CD14-positive monocyte (primary cell): ENCODE results near the gene GRIFIN. TPM values are rescaled to one million over a fixed set of nuclear protein-coding genes. Genes with fewer than 3 reads are reported as not detected.

ENCODE experiments used
- DNase-seq, 3 donors: peaks; one replicate each; pipeline ENCODE4 v3.0.0-alpha.2; 2011 to 2022
- H2AFZ ChIP-seq: 2 replicates; pipeline ENCODE4 v1.6.0; 2012; ENCODE audit warnings: mild to moderate bottlenecking, low read depth, low read length, inconsistent platforms; ENCODE audit not compliant: insufficient read depth, poor library complexity, severe bottlenecking
- H3K27ac ChIP-seq, 2 donors: 1 replicate in 1 of 2; 2 replicates in 1 of 2; pipeline ENCODE4 v1.5.1; 2012 to 2013; ENCODE audit warnings: low read length in 2 of 2, control low read depth in 1 of 2, inconsistent platforms in 1 of 2, low read depth in 1 of 2, mild to moderate bottlenecking in 1 of 2
- H3K27me3 ChIP-seq, 2 donors: one replicate each; pipeline versions ENCODE4 v1.6.0 to v1.6.1; 2011 to 2013; ENCODE audit warnings: low read length in 2 of 2; ENCODE audit not compliant: control insufficient read depth in 2 of 2, insufficient read depth in 2 of 2
- H3K36me3 ChIP-seq, 2 donors: replicated peaks in 1 of 2; 1 replicate in 1 of 2; 2 replicates in 1 of 2; pipeline versions ENCODE4 v1.5.1 to v1.6.1; 2012 to 2013; ENCODE audit warnings: low read length in 2 of 2, control low read depth in 1 of 2, inconsistent platforms in 1 of 2, mild to moderate bottlenecking in 1 of 2; ENCODE audit not compliant: insufficient read depth in 2 of 2, control insufficient read depth in 1 of 2
- H3K4me1 ChIP-seq, 2 donors: 1 replicate in 1 of 2; 2 replicates in 1 of 2; pipeline versions ENCODE4 v1.5.1 to v1.6.1; 2012 to 2013; ENCODE audit warnings: low read length in 2 of 2, control low read depth in 1 of 2, inconsistent platforms in 1 of 2, mild to moderate bottlenecking in 1 of 2, moderate library complexity in 1 of 2; ENCODE audit not compliant: insufficient read depth in 2 of 2, control insufficient read depth in 1 of 2
- H3K4me2 ChIP-seq: replicated peaks from 2 replicates; pipeline ENCODE3; 2012; ENCODE audit warnings: low read length, moderate library complexity, mild to moderate bottlenecking; ENCODE audit not compliant: poor library complexity, severe bottlenecking; ENCODE audit errors: extremely low read depth
- H3K4me3 ChIP-seq, 3 experiments: fragments of 200-600 bp in 1 of 3; sonication (generic) in 1 of 3; replicated peaks in 1 of 3; 1 replicate in 2 of 3; 2 replicates in 1 of 3; pipeline ENCODE4 v1.5.1; 2011 to 2013; ENCODE audit warnings: low read length in 3 of 3, mild to moderate bottlenecking in 3 of 3, control low read depth in 2 of 3, low read depth in 2 of 3, inconsistent platforms in 1 of 3, moderate library complexity in 1 of 3
- H3K79me2 ChIP-seq: 2 replicates; pipeline ENCODE4 v1.6.0; 2012; ENCODE audit warnings: mild to moderate bottlenecking, control low read depth, inconsistent platforms, low read length, moderate library complexity; ENCODE audit not compliant: insufficient read depth
- H3K9ac ChIP-seq: 2 replicates; pipeline ENCODE4 v1.6.0; 2017; ENCODE audit warnings: low read length, mild to moderate bottlenecking; ENCODE audit not compliant: insufficient read depth, poor library complexity, severe bottlenecking
- H3K9me3 ChIP-seq, 2 donors: replicated peaks in 1 of 2; 1 replicate in 1 of 2; 2 replicates in 1 of 2; pipeline versions ENCODE4 v1.5.1 to v1.6.1; 2012 to 2013; ENCODE audit warnings: low read length in 2 of 2, control low read depth in 1 of 2; ENCODE audit not compliant: control insufficient read depth in 1 of 2, insufficient read depth in 1 of 2
- H4K20me1 ChIP-seq: 2 replicates; pipeline ENCODE4 v1.6.0; 2012; ENCODE audit warnings: mild to moderate bottlenecking, low read length, control low read depth, moderate library complexity; ENCODE audit not compliant: insufficient read depth
- H3K27ac Mint-ChIP-seq, 7 donors: one replicate each; pipeline ENCODE4 v1.8.0; 2020; ENCODE audit warnings: mild to moderate bottlenecking in 7 of 7, mixed read lengths in 7 of 7, moderate library complexity in 6 of 7, inconsistent platforms in 2 of 7
- H3K27me3 Mint-ChIP-seq, 3 donors: one replicate each; pipeline ENCODE4 v1.8.0; 2021 to 2022; ENCODE audit warnings: low read depth in 3 of 3, mild to moderate bottlenecking in 3 of 3, mixed read lengths in 3 of 3, moderate library complexity in 3 of 3, inconsistent platforms in 1 of 3
- H3K36me3 Mint-ChIP-seq, 2 donors: one replicate each; pipeline ENCODE4 v1.8.0; 2020; ENCODE audit warnings: mixed read lengths in 2 of 2, inconsistent platforms in 1 of 2, mild to moderate bottlenecking in 1 of 2
- H3K4me1 Mint-ChIP-seq: one replicate; pipeline ENCODE4 v1.8.0; 2020; ENCODE audit warnings: mild to moderate bottlenecking, mixed read lengths
- H3K4me3 Mint-ChIP-seq, 2 donors: one replicate each; pipeline ENCODE4 v1.8.0; 2020; ENCODE audit warnings: mild to moderate bottlenecking in 2 of 2, mixed read lengths in 2 of 2, moderate library complexity in 1 of 2
- H3K9me3 Mint-ChIP-seq, 7 donors: one replicate each; pipeline ENCODE4 v1.8.0; 2020 to 2022; ENCODE audit warnings: mixed read lengths in 7 of 7, mild to moderate bottlenecking in 6 of 7, moderate library complexity in 6 of 7, inconsistent platforms in 2 of 7
- WGBS: methylation state at CpG from one replicate; pipeline ENCODE4 v1.1.5; 2013; ENCODE audit warnings: missing lambda C conversion rate; ENCODE audit not compliant: insufficient coverage; 5-methylcytosine and 5-hydroxymethylcytosine counted together
- intact Hi-C, 2 donors: fragments of 100-400 bp; cut with micrococcal nuclease; formaldehyde crosslinking; loops; one replicate each; pipeline versions ENCODE4 v1.15.0 to v1.15.1; 2023
- polyA plus RNA-seq, 3 donors: library from polyadenylated mRNA; depleted of rRNA in 1 of 3; unstranded in 2 of 3; stranded (reverse) in 1 of 3; fragments of 300-500 nt in 2 of 3; fragments of >200 nt in 1 of 3; fragmentation: Illumina TruSeq in 2 of 3; gene quantifications; 1 replicate in 2 of 3; 2 replicates in 1 of 3; pipeline ENCODE4 v1.2.3, GENCODE V29; 2012 to 2021
- TF ChIP-seq, protein P1 (sequence below): fragments of 200-600 bp; IDR thresholded peaks from one replicate; pipeline ENCODE4 v1.8.0; 2022; ENCODE audit warnings: antibody characterized with exemption, mild to moderate bottlenecking

Gene GRIFIN
- polyA plus RNA-seq, 3 donors, result not detected

DNA sequence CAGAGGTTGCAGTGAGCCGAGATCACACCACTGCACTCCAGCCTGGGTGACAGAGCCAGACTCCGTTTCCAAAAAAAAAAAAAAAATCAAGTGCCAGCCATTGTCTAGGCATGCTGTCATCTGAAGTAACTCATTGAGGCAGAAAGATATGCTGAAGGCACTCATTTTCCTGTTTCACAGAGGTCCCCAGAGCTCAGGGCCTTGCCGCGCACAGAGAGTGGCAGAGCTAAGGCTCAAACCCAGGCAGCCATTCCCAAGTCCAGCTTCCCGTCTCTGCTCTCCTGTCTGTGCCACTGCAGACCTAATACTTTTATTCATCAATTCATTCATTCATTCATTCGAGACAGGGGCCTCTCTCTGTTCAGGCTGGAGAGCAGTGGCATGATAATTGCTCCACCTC is 3.5 kb downstream of the GRIFIN start:
- TF ChIP-seq, protein P1, sequence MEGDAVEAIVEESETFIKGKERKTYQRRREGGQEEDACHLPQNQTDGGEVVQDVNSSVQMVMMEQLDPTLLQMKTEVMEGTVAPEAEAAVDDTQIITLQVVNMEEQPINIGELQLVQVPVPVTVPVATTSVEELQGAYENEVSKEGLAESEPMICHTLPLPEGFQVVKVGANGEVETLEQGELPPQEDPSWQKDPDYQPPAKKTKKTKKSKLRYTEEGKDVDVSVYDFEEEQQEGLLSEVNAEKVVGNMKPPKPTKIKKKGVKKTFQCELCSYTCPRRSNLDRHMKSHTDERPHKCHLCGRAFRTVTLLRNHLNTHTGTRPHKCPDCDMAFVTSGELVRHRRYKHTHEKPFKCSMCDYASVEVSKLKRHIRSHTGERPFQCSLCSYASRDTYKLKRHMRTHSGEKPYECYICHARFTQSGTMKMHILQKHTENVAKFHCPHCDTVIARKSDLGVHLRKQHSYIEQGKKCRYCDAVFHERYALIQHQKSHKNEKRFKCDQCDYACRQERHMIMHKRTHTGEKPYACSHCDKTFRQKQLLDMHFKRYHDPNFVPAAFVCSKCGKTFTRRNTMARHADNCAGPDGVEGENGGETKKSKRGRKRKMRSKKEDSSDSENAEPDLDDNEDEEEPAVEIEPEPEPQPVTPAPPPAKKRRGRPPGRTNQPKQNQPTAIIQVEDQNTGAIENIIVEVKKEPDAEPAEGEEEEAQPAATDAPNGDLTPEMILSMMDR, result no peak
- Mint-ChIP-seq H3K4me3 (no peak overlapping the region), H3K9me3 (peaks cover 0 to 3% (median 0%) of the 10 kb centered on the region in 7 donors), H3K27me3 (peaks cover 15 to 30% (median 16%) of the 10 kb centered on the region in 3 donors), H3K36me3 (no peaks in the 10 kb centered on the region), H3K27ac (no peak overlapping the region), H3K4me1 (peaks cover 30% of the 10 kb centered on the region)
- Histone ChIP-seq H3K9ac (no peak overlapping the region), H3K4me2 (no peak overlapping the region), H3K36me3 (no peaks in the 10 kb centered on the region), H3K27me3 (peaks cover 0 to 6% of the 10 kb centered on the region in 2 donors), H3K4me3 (no peak overlapping the region), H3K79me2 (no peaks in the 10 kb centered on the region), H4K20me1 (no peaks in the 10 kb centered on the region), H2AFZ (no peak overlapping the region), H3K9me3 (no peaks in the 10 kb centered on the region), H3K4me1 (peaks cover 28 to 36% of the 10 kb centered on the region in 2 donors), H3K27ac (no peak overlapping the region)
- WGBS, result 94% methylated on average over 5 of the region's 6 CpGs
- DNase-seq, result no peak
- intact Hi-C loops, result loop anchor here (10.0 kb wide), 2 partner anchors 82 to 92 kb away; partner anchors contain the start of genes BRAT1 (in 1 of the 2) and IQCE (in 1 of the 2)

DNA sequence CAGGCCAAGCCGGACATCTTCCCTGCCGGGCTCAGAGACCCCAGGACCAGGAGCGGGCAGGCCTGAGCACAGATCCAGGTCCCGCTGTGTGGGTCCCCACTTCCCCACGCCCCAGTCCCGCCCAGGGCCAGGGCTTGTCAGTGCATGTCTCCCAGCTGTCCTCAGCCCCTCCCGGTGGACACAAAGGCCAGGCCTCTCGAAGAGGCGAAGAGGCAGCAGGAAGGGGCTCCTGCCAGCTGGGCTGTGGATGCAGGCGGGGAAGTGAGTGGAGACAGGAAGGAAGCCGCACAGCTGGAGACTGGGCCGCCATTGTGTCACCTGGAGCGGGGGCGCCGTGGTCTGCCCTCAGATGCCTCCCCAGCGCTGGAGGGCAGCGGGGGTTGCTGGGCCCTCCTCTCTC is 4.8 kb downstream of the GRIFIN start:
- Mint-ChIP-seq H3K36me3 (no peaks in the 10 kb centered on the region), H3K4me1 (peaks cover 23% of the 10 kb centered on the region), H3K27ac (no peak overlapping the region), H3K4me3 (peak overlapping the region in 1 of 2 donors; percentile 46), H3K9me3 (peaks cover 0 to 3% (median 0%) of the 10 kb centered on the region in 7 donors), H3K27me3 (peaks cover 11 to 25% (median 15%) of the 10 kb centered on the region in 3 donors)
- Histone ChIP-seq H3K9me3 (no peaks in the 10 kb centered on the region), H3K79me2 (no peaks in the 10 kb centered on the region), H3K4me3 (no peak overlapping the region), H3K4me2 (no peak overlapping the region), H3K27me3 (peaks cover 0 to 6% of the 10 kb centered on the region in 2 donors), H3K27ac (no peak overlapping the region), H3K9ac (no peak overlapping the region), H3K4me1 (peaks cover 22 to 28% of the 10 kb centered on the region in 2 donors), H2AFZ (no peak overlapping the region), H4K20me1 (no peaks in the 10 kb centered on the region), H3K36me3 (no peaks in the 10 kb centered on the region)
- TF ChIP-seq, protein P1, result no peak
- intact Hi-C loops, result loop anchor here (10.0 kb wide), 2 partner anchors 83 to 93 kb away; partner anchors contain the start of genes BRAT1 (in 1 of the 2) and IQCE (in 1 of the 2)
- WGBS, result 18% methylated on average over 12 of the region's 17 CpGs
- peak in 1 of 3 donors; percentile 5 for DNase-seq
